Jurkat, Clone E6-1 (cell line): ENCODE results near the gene BBIP1. TPM values are rescaled to one million over a fixed set of nuclear protein-coding genes. Genes with fewer than 3 reads are reported as not detected.
A peak's percentile ranks its signal among the peaks of the same experiment; 100 is the strongest.

ENCODE experiments used
- DNase-seq: peaks from one replicate; pipeline ENCODE4 v3.0.0-alpha.2; 2011; ENCODE audit warnings: low read depth, low spot score
- H3K4me3 ChIP-seq: 2 replicates; pipeline ENCODE4 v1.5.1; 2011; ENCODE audit warnings: mild to moderate bottlenecking, low read length, control low read depth, moderate library complexity
- polyA plus RNA-seq: library from polyadenylated mRNA; unstranded; fragments of >200 nt; gene quantifications from one replicate; pipeline ENCODE4 v1.2.1, GENCODE V29; 2012; ENCODE audit warnings: missing spikeins; ENCODE audit not compliant: insufficient read length, insufficient read depth

The BBIP1 gene, protein sequence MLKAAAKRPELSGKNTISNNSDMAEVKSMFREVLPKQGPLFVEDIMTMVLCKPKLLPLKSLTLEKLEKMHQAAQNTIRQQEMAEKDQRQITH
- polyA plus RNA-seq = 31.4 TPM

DNA sequence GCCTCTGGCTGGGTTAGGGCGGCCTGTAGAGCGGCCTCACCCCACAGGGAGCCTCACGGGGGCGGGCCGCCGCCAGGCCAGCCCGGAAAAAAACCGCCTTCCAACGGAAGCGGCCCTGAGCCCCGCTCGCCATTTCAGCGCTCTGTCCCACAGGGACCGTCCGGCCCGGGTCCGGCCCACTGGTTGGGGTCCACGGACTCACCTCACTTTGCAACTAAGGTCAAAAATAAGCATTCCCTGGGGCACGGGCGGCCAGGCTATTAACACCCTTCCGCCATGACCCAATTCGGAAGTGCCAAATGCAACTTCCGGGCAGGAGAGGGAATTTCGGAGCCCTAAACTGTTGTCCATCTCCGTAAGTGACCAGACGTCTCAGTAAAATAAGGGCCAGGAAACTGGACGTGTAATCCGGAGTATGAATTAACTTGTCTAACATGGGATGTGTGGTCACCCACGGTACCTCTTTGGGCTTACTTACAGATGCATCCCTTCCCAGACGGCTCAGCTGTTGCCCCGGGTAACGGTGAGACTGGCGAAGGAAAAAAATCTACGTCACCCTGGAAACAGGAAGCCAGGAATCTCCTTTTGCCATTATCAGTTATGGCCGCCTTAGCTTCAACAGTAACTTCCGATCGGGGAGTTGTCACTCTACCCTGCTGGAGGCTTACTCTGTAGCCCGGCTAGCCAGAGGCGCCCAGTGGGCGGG lies at the start of gene BBIP1:
TSS of gene BBIP1 (minus strand) at position 538 of the 706 bp plus-strand sequence. CDS start 1,023 bp downstream, outside the sequence.
- DNase-seq = peak; percentile 100
- H3K4me3 ChIP-seq = peak within 1 kb of the TSS; percentile 93

DNA sequence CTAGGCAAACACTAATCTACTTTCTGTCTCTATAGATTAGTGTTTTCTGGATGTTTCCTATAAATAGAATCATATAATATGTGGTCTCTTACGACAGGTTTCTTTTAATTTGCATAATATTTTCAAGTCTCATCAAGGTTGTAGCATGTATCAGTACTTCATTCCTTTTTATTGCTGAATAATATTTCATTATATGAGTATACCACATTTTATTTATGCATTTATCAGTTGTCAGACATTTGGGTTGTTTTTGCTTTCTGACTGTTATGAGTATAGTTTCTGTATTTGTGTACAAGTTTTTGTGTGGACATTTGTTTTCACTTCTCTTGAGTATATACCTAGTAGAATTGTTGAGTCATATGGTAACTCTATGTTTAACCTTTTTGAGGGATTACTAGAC lies 48.7 kb upstream of the BBIP1 start:
- no peak overlapping the region for H3K4me3 ChIP-seq
- no peak for DNase-seq

DNA sequence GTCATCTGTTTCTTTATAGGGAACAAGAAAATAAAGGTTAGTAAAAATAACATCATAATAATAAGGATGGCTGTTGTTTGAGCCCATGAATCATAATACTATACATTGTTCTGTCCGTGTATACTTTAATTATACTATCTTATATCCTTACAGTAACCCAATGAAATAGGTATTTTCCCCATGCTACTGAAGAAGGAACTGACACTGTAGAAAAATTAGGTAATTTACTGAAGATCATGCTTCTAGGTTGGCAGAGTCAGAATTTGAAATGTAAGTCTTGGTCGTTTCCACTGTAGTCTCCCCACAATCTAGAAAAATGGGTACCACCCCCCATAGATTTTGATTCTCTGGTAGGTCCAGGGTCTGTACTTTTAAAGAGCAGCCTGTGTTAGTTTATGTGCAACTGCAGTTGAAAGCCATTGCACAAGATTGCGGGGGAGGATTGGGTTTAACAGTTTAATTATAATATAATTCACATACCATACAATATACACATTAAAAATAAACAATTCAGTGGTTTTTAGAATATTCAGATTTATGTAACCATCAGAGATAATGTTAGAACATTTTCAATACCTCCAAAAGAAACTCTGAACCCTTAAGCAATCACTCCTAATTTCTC lies 48.1 kb upstream of the BBIP1 start:
- no peak for DNase-seq
- H3K4me3 ChIP-seq = no peak overlapping the region

DNA sequence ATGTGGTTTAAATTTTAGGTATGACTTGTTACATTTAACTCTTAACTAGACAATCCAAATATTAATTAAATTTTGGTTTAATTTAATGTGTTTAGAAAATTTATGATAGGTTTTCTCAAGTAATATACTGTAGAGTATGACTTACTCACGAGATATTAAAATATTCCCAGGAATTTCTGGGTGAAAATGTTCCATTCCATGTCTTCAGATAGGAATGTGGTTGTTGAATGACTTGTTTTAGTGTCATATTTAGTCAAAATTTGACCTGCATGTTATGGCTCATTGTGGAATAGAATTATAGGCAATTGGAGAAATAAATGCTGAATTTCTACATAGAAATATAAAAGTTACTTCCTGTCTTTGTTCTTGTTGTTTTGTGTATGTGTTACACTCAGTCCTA lies 47.2 kb upstream of the BBIP1 start:
- no peak overlapping the region for H3K4me3 ChIP-seq
- no peak for DNase-seq

DNA sequence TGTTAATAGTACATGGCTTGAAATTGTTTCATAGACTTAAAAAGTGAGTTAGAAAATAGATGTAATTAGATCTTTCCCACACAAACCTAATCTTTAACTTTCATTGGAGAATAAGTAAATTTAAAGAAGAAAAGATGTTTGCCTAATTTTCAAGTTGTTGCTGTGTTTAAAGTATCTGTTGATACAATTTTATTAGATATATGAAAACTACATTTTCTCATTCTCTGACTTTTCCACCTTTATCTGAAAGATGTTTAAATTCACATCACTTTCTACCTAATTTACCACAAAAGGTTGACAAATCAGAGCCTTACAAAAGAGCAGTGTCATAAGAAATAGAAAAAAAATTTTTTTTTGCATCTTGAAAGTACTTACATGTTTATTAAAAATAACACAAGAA lies 46.2 kb upstream of the BBIP1 start:
- no peak for DNase-seq
- no peak overlapping the region for H3K4me3 ChIP-seq

DNA sequence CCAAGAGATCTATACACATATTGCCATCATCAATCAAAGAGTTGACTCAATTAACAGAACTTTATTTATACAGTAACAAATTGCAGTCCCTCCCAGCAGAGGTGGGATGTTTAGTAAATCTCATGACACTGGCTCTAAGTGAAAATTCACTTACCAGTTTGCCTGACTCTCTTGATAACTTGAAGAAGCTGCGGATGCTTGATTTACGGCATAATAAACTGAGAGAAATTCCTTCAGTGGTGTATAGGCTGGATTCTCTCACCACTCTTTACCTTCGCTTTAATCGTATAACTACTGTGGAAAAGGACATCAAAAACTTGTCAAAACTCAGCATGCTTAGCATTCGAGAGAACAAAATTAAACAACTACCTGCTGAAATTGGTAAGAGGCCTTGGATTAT lies 45.7 kb upstream of the BBIP1 start:
- H3K4me3 ChIP-seq = no peak overlapping the region
- DNase-seq = no peak

DNA sequence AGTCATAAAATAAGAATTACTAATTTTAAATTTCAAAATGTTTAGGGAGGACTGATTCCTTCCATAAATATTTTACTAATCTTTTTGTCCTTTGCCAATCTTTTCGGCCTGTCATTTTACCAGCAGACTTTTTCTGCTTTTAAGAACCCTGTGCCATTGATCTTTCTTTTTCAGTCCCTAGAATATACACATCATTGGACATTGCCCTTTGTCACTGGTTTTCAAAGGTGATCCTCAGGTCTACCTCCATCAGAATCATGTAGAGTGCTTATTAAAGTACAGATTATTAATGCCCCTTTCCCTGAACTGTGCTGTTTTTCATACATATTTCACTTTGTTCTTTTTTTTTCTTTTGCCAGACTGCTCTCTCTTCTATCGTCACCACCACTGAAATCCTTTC lies 44.2 kb upstream of the BBIP1 start:
- H3K4me3 ChIP-seq = no peak overlapping the region
- DNase-seq = no peak

DNA sequence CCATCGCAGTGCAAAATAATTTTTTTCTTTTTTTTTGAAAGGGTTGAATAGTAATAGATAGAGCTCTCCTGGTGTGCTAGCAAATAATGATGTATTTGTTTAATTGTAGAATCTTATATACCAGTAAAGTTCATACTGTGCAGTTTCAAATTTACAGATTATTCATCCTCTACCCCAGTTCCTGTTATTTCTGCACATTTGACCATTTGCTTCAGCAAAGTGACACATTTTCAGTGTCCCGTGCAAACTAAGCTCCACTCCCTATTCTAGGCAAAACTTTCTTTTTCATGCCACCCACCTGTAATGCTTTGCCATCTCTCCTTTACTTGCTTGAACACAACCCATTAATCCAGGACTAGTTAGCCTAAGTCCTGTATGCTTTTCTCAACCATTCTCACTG lies 43.5 kb upstream of the BBIP1 start:
- H3K4me3 ChIP-seq = no peak overlapping the region
- DNase-seq = no peak

DNA sequence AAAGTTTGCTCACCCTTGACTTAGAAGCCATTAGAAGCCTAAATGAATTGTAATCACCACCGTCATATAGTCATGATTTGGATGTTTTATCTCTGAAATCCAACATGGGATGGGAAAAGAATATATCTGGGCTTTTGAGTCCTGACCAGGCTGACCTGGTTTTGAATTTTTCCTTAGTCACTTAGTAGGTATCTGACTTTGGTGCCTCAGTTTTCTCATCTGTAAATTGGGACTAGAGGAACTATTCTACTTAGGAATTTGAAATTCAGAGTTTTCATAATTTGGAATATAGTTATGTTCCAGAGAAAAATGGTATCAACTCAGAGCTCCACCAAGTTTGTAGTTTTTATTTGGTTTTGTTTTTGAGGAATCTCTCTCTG lies 41.3 kb upstream of the BBIP1 start:
- H3K4me3 ChIP-seq = no peak overlapping the region
- no peak for DNase-seq

DNA sequence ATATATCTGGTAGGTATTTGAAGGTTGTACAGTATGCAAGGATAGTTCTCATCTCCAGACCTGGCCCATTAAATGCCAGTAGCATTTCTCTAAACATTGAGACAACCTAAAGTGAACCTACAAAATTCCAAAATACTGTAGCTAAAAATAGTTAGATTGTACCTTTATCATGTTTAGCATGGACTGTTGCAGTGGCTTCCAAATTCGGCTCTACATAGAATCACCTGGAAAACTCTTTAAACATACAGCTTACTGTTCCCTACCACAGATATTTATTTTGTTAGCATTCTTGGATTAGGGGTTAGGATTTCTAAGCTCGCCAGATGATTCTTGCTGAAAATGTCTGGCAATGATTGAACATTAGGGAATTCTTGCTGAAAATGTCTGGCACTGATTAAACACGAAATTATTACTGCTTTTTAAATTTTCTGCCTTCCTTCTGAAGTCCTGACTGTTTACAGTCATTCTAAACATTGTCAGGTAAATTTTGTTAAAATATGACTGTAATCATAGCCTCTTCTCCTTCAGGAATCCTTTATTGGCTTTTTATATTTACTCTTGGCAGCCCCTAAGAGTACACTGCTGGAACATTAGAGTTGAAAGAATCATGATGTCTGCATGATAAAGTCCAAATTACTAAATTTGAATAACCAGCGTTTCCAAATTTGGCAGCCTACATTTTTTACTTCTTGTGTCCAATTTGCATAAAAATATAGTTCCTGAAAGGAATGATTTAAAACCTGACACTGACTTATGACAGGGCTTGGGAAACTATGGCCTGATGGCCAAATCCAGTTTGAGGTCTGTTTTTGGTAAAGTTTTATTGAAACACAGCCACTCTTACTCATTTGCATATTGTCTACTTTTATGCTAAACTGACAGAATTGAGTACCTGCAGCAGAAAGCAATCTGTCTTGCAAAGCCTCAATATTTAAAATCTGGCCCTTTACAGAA lies 40.7 kb upstream of the BBIP1 start:
- no peak overlapping the region for H3K4me3 ChIP-seq

DNA sequence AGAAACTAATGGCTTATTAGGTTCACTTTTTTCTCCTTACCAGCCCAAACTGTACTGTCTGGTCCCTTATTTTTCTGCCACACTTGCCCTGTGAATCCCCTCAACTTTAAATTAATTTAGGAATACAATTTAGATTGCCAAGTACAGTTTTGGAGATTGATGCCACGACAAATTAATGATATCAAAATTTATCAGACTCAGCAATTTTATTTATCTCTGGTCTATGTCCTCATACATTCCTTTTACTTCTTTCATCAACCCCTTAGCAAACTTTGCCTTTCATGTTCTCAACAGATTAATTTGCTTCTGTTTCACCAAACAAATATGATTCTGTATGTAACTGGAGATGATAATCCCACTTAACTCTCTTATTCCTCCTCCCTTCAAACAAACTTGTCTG lies 38.6 kb upstream of the BBIP1 start:
- no peak for DNase-seq
- no peak overlapping the region for H3K4me3 ChIP-seq

More for the DNA sequence above, 40.7 kb upstream of the BBIP1 start:
- DNase-seq = no peak

DNA sequence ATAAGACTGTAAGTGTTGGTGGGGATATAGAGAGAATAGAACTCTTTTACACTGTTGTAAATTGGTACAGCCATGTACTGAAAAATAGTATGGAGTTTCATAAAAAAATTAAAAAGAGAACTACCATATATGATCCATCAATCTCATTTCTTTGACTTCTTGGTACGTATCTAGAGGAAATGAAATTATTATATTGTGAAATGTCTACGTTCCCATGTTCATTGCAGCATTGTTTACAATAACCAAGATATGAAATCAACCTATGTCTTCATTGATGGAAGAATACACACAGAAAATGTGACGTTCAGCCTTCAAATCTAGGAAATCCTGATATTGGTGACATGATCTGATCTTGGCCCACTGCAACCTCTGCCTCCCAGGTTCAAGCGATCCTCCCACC lies 32.4 kb upstream of the BBIP1 start:
- H3K4me3 ChIP-seq = no peak overlapping the region
- DNase-seq = no peak

DNA sequence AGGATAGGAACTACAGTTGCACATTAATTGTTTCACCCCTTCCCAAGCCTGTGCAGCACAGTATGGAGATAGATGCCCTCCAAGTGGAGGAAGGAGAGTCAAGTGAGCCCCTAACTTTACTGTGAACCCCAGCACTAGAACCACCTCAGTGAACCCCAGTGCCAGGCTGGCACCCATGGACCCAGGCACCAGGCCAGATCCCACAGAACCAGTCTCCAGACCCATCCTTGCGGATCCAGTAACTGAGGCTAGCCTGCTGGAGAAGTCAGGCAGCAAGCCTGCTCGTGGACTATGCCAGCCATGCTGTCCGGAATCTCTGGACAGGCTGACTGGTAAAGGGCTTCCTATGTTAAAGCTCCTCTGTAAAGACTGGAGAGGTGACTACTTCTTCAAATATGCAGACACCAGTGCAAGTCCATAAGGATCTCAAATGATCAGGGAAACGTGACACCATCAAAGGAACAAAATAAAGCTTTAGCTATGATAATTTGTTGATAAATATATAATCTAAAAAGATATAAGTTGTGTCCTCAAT lies 28.1 kb upstream of the BBIP1 start:
- no peak overlapping the region for H3K4me3 ChIP-seq
- DNase-seq = no peak

DNA sequence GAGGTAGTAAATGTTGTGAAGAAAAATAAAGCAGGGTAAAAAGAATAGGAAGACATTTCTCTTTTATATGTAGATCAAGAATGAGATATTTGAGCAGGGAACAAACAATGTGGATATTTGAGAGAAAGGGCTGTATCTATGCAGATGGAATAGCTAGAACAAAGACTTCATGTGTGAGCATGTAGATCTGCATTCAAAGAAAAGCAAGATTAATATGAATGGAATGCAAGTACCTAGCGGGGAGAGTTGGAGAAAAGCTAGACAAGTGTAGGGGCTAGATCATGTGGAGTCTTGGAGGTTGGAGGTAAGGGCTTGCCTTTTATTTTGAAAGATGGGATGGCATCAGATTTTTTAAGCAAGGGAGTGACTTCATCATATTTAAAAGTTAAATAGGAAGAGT lies 27.5 kb upstream of the BBIP1 start:
- DNase-seq = no peak

DNA sequence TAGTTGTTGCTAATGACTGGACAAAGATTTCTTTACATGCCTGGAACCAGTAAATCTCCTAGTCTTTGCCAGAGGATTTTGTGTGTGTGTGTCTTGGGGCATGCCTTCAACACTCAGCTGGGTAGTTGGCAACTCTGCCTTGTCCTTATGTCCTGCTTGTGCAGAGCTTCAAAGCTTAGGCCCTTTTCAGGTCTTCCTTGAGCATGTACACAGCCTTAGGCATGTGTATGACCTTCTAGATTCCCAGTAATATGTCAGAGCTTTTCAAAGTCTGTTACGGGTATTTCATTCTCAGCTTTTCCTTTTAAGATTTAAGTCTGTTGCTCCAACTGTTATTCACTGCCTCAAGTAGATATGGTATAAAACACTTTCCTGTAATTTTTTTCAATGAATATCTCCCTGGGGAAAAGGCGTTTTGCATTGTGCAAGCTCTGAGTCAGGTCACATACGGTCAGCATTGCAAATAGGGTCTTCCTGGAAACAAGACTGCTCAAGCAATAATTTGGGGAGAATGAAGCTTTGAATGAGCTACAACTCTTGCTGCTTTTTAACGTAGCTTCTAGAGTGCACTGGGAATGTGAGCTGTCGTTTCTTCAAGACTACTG lies 25.9 kb upstream of the BBIP1 start:
- DNase-seq = no peak
- H3K4me3 ChIP-seq = no peak overlapping the region

More for the DNA sequence above, 27.5 kb upstream of the BBIP1 start:
- no peak overlapping the region for H3K4me3 ChIP-seq

DNA sequence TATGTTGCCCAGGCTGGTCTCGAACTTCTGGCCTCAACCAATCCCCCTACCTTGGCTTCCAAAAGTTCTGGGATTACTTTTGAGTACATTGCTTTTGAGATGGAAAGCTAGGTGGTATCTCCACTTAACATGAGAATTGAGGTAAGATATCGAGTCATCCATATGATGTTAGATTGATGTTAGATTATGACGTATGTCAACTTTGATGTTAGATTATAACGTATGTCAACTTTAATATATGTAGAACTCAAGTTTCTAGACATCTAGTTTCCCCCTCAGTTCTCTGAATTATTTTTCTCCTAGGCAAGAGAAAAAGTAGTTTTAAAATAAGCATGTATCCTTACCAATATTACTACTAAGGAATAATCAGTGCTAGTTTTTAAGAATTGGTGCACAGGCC lies 20.4 kb upstream of the BBIP1 start:
- H3K4me3 ChIP-seq = no peak overlapping the region
- DNase-seq = no peak

DNA sequence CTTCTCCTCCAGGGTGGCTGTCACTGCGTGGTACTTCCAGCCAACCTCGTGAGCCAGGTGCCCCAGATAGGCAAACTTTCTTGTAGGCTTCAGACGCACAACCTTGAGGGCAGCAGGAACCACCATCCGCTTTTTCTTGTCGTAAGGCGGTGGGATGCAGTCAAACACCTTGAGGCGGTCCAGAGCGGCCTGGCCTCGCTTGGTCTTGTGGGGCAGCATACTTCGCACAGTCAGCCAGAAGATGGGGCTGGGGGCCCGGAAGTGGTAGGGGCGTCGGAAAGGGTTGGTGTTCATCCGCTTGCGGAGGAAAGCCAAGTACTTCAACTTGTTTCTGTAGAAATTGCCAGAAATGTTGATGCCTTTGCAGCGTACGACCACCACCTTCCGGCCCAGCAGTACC lies 17.8 kb upstream of the BBIP1 start:
- H3K4me3 ChIP-seq = no peak overlapping the region
- no peak for DNase-seq

DNA sequence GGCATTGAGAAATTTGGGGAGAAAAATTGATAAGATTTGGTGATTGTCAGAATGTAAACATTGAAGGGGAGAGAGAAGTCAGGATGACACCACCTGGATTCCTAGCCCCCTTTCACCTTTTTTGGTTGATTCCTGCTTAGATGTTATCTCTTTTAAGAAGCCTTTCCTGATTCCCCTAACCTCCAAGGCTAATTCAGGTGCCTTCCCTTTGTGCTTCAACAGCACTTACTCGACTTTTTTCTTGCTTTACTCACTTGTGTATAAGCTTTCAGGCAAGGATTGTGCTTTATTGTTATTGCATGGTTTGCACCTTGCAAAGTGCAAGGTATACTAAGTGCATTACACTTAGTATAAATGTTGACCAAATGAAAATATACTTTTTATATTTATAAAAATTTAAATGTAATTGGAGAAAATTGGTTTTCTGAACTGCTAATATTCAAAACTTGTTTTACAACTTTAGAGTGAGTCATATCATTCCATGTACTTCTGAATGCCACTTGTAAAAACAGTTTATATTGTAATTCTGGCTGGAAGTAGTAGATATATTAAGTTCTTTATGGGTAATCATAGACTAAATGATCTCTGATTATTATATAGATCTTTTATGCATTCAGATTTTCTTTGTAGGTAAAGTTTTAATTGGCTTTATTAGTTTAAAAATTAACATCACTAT lies 13.7 kb upstream of the BBIP1 start:
- no peak overlapping the region for H3K4me3 ChIP-seq
- DNase-seq = no peak
